WTC11 (cell line): Measurements from ENCODE around the gene PPARA.

Experiments
- EMX1 ChIP-seq: fragments of 250-450 bp; sonication (Bioruptor Pico); IDR thresholded peaks from 2 replicates; pipeline ENCODE4 v1.8.0; 2021; ENCODE audit warnings: mild to moderate bottlenecking
- GTF2I ChIP-seq: fragments of 250-450 bp; sonication (Bioruptor Pico); conservative IDR thresholded peaks from 2 replicates; pipeline ENCODE4 v1.4.0; 2021; ENCODE audit warnings: mild to moderate bottlenecking
- IRF2 ChIP-seq: sonication (generic); formaldehyde crosslinking; IDR thresholded peaks from 2 replicates; pipeline ENCODE4 v1.8.0; 2022; ENCODE audit warnings: low read depth, missing genetic modification reagents, borderline replicate concordance
- MAX ChIP-seq: sonication (generic); formaldehyde crosslinking; IDR thresholded peaks from 2 replicates; pipeline ENCODE4 v1.8.0; 2022; ENCODE audit warnings: mild to moderate bottlenecking, missing genetic modification reagents
- NR3C1 ChIP-seq: sonication (generic); formaldehyde crosslinking; conservative IDR thresholded peaks from 2 replicates; pipeline ENCODE4 v1.8.1; 2023; ENCODE audit warnings: low read depth, mild to moderate bottlenecking, missing genetic modification reagents
- RELA ChIP-seq: sonication (generic); formaldehyde crosslinking; IDR thresholded peaks from 2 replicates; pipeline ENCODE4 v1.8.1; 2022; ENCODE audit warnings: missing genetic modification reagents, mild to moderate bottlenecking, borderline replicate concordance
- TEAD4 ChIP-seq: sonication (generic); formaldehyde crosslinking; IDR thresholded peaks from 2 replicates; pipeline ENCODE4 v1.8.0; 2022; ENCODE audit warnings: mild to moderate bottlenecking, missing genetic modification reagents
- ZBTB43 ChIP-seq: sonication (generic); formaldehyde crosslinking; IDR thresholded peaks from 2 replicates; pipeline ENCODE4 v1.8.1; 2023; ENCODE audit warnings: mild to moderate bottlenecking, missing genetic modification reagents
- ZNF219 ChIP-seq: sonication (generic); formaldehyde crosslinking; IDR thresholded peaks from 2 replicates; pipeline ENCODE4 v1.8.0; 2023; ENCODE audit warnings: missing genetic modification reagents, mild to moderate bottlenecking, borderline replicate concordance
- ZNF396 ChIP-seq: fragments of 250-450 bp; sonication (Bioruptor Pico); IDR thresholded peaks from 2 replicates; pipeline ENCODE4 v1.8.0; 2021; ENCODE audit warnings: mild to moderate bottlenecking, moderate library complexity, borderline replicate concordance
- TF ChIP-seq, protein P1 (sequence below): fragments of 200-600 bp; IDR thresholded peaks from 2 replicates; pipeline ENCODE4 v1.8.0; 2022; ENCODE audit warnings: antibody characterized with exemption
- TF ChIP-seq, protein P2 (sequence below): sonication (generic); formaldehyde crosslinking; IDR thresholded peaks from 2 replicates; pipeline ENCODE4 v1.8.1; 2023; ENCODE audit warnings: mild to moderate bottlenecking, missing genetic modification reagents, moderate library complexity
- TF ChIP-seq, protein P3 (sequence below): sonication (generic); formaldehyde crosslinking; IDR thresholded peaks from 2 replicates; pipeline ENCODE4 v1.8.1; 2022; ENCODE audit warnings: low read depth, mild to moderate bottlenecking, moderate library complexity, missing genetic modification reagents, borderline replicate concordance
- TF ChIP-seq, protein P4 (sequence below): sonication (generic); formaldehyde crosslinking; conservative IDR thresholded peaks from 2 replicates; pipeline ENCODE4 v1.8.1; 2023; ENCODE audit warnings: mild to moderate bottlenecking, low read depth, missing genetic modification reagents, moderate library complexity

DNA sequence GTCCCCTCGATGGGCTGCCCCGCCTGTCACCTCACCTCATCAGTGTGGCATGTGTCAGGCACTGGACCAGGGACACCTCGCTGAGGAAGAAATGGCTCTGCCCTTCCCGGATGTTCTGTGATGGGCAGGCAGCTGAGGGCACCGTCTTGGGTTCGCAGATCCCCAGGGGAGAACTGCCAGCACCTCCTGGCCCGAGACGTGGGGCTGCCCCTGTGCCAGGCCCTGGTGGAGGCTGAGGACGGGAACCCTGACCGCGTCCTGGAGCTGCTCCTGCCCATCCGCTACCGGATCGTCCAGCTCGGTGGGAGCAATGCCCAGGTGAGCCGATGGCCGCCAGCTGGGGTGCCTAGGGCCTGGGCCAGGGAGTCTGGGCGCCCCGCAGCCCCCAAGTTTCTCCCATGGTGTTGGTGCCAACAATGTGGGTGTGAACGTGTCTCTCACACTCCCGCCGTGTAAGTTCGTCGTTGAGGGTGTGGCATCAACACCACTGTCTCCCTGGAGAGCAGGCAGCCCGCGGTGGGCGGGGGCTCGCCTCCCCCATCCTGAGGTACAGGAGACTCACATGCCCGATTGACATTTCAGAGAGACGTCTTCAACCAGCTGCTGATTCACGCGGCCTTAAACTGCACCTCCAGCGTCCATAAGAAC, 139.0 kb downstream of the PPARA start:
- TF ChIP-seq, protein P1, sequence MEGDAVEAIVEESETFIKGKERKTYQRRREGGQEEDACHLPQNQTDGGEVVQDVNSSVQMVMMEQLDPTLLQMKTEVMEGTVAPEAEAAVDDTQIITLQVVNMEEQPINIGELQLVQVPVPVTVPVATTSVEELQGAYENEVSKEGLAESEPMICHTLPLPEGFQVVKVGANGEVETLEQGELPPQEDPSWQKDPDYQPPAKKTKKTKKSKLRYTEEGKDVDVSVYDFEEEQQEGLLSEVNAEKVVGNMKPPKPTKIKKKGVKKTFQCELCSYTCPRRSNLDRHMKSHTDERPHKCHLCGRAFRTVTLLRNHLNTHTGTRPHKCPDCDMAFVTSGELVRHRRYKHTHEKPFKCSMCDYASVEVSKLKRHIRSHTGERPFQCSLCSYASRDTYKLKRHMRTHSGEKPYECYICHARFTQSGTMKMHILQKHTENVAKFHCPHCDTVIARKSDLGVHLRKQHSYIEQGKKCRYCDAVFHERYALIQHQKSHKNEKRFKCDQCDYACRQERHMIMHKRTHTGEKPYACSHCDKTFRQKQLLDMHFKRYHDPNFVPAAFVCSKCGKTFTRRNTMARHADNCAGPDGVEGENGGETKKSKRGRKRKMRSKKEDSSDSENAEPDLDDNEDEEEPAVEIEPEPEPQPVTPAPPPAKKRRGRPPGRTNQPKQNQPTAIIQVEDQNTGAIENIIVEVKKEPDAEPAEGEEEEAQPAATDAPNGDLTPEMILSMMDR: no peak
- TF ChIP-seq GTF2I (CRISPR knock-in tag) (no peak), ZNF396 (CRISPR knock-in tag) (no peak), RELA (CRISPR knock-in tag) (no peak), NR3C1 (CRISPR knock-in tag) (no peak), MAX (CRISPR knock-in tag) (no peak), TEAD4 (CRISPR knock-in tag) (no peak), ZBTB43 (no peak), IRF2 (CRISPR knock-in tag) (no peak), ZNF219 (CRISPR knock-in tag) (no peak), EMX1 (CRISPR knock-in tag) (no peak)
- TF ChIP-seq, protein P2, sequence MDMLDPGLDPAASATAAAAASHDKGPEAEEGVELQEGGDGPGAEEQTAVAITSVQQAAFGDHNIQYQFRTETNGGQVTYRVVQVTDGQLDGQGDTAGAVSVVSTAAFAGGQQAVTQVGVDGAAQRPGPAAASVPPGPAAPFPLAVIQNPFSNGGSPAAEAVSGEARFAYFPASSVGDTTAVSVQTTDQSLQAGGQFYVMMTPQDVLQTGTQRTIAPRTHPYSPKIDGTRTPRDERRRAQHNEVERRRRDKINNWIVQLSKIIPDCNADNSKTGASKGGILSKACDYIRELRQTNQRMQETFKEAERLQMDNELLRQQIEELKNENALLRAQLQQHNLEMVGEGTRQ (CRISPR knock-in tag): no peak
- TF ChIP-seq, protein P3, sequence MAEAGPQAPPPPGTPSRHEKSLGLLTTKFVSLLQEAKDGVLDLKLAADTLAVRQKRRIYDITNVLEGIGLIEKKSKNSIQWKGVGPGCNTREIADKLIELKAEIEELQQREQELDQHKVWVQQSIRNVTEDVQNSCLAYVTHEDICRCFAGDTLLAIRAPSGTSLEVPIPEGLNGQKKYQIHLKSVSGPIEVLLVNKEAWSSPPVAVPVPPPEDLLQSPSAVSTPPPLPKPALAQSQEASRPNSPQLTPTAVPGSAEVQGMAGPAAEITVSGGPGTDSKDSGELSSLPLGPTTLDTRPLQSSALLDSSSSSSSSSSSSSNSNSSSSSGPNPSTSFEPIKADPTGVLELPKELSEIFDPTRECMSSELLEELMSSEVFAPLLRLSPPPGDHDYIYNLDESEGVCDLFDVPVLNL (CRISPR knock-in tag): no peak
- TF ChIP-seq, protein P4, sequence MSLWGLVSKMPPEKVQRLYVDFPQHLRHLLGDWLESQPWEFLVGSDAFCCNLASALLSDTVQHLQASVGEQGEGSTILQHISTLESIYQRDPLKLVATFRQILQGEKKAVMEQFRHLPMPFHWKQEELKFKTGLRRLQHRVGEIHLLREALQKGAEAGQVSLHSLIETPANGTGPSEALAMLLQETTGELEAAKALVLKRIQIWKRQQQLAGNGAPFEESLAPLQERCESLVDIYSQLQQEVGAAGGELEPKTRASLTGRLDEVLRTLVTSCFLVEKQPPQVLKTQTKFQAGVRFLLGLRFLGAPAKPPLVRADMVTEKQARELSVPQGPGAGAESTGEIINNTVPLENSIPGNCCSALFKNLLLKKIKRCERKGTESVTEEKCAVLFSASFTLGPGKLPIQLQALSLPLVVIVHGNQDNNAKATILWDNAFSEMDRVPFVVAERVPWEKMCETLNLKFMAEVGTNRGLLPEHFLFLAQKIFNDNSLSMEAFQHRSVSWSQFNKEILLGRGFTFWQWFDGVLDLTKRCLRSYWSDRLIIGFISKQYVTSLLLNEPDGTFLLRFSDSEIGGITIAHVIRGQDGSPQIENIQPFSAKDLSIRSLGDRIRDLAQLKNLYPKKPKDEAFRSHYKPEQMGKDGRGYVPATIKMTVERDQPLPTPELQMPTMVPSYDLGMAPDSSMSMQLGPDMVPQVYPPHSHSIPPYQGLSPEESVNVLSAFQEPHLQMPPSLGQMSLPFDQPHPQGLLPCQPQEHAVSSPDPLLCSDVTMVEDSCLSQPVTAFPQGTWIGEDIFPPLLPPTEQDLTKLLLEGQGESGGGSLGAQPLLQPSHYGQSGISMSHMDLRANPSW (CRISPR knock-in tag): no peak
